Measurements from ENCODE around the gene NSD1. TPM values are rescaled to one million over a fixed set of nuclear protein-coding genes. Genes with fewer than 3 reads are reported as not detected.

Gene NSD1
- total and polyA plus RNA-seq, 10 of the 15 experiments (the other 5 are each of a cell fraction or from before 2014, with no cell fraction given): 7.0 to 57.9 (median 30.4) TPM

DNA sequence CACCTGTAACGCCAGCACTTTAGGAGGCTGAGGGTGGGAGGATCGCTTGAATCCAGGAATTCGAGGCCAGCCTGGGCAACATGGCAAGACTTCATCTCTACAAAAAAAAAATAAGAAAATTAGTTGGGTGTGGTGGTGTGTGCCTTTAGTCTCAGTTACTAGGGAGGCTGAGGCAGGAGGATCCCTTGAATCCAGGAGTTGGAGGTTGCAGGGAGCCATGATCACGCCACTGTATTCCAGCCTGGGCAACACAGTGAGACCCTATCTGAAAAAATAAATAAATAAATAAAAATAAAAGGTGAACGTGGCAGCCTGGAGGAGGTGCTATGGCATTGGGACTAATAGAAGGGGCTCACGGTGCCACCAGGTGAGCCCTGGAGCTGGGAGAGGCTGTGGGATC, 39.8 kb upstream of the NSD1 start:
- FAIRE-seq (no peak), DNase-seq (ENCODE audit: low read depth, low spot score) (no peak), ATAC-seq (no peak)
- intact Hi-C loops (cut with micrococcal nuclease; ENCODE audit: unreplicated experiment) (no loop called here), in situ Hi-C loops (cut with MboI) (no loop called here)
- ChIA-PET RAD21 (ENCODE audit: unreplicated experiment) (no interaction called here), SMC1A (ENCODE audit: uncharacterized antibody, unreplicated experiment) (no interaction called here), CTCF (no interaction called here), POLR2A (no interaction called here)
- Histone ChIP-seq H3K36me3 (ENCODE audit: control insufficient read depth in 2 of 2, insufficient read depth in 2 of 2, low read length in 1 of 2) (no peaks in the 10 kb centered on the region), H3K9ac (ENCODE audit: control insufficient read depth, insufficient read depth, low read length) (no peak overlapping the region), H2AFZ (ENCODE audit: control insufficient read depth, low read depth, low read length) (no peak overlapping the region), H3K27ac (ENCODE audit: control insufficient read depth, insufficient read depth) (no peak overlapping the region), H3K79me2 (ENCODE audit: control insufficient read depth, insufficient read depth, low read length) (no peaks in the 10 kb centered on the region), H3K27me3 (replicated peaks in 1 of 2; ENCODE audit: control insufficient read depth in 2 of 2, insufficient read depth in 2 of 2, low read length in 1 of 2) (no peaks in the 10 kb centered on the region; a peak in 1 of 4 replicates), H3K4me2 (ENCODE audit: control insufficient read depth, insufficient read depth) (no peak overlapping the region), H3K9me3 (replicated peaks; ENCODE audit: control insufficient read depth, insufficient read depth, low read length) (no peaks in the 10 kb centered on the region), H4K20me1 (ENCODE audit: control insufficient read depth, insufficient read depth) (no peaks in the 10 kb centered on the region), H3K4me1 (ENCODE audit: control insufficient read depth, insufficient read depth, low read length) (no peaks in the 10 kb centered on the region), H3K4me3 (no peak overlapping the region)
- TF ChIP-seq, protein P1, sequence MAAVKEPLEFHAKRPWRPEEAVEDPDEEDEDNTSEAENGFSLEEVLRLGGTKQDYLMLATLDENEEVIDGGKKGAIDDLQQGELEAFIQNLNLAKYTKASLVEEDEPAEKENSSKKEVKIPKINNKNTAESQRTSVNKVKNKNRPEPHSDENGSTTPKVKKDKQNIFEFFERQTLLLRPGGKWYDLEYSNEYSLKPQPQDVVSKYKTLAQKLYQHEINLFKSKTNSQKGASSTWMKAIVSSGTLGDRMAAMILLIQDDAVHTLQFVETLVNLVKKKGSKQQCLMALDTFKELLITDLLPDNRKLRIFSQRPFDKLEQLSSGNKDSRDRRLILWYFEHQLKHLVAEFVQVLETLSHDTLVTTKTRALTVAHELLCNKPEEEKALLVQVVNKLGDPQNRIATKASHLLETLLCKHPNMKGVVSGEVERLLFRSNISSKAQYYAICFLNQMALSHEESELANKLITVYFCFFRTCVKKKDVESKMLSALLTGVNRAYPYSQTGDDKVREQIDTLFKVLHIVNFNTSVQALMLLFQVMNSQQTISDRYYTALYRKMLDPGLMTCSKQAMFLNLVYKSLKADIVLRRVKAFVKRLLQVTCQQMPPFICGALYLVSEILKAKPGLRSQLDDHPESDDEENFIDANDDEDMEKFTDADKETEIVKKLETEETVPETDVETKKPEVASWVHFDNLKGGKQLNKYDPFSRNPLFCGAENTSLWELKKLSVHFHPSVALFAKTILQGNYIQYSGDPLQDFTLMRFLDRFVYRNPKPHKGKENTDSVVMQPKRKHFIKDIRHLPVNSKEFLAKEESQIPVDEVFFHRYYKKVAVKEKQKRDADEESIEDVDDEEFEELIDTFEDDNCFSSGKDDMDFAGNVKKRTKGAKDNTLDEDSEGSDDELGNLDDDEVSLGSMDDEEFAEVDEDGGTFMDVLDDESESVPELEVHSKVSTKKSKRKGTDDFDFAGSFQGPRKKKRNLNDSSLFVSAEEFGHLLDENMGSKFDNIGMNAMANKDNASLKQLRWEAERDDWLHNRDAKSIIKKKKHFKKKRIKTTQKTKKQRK (IDR thresholded peaks at IDR 0.05; ENCODE audit: low read depth, low read length): no peak
- TF ChIP-seq CBX5 (IDR thresholded peaks at IDR 0.05; ENCODE audit: low read depth) (no peak), ZZZ3 (IDR thresholded peaks at IDR 0.05; ENCODE audit: control insufficient read depth, insufficient read length, low read depth) (no peak), ATF7 (IDR thresholded peaks at IDR 0.05; ENCODE audit: low read depth) (no peak), EP300 (IDR thresholded peaks at IDR 0.05; ENCODE audit: borderline replicate concordance in 1 of 2, control insufficient read depth in 1 of 2, low read depth in 2 of 2, low read length in 2 of 2) (no peak), IKZF2 (IDR thresholded peaks at IDR 0.05) (no peak), SIN3A (IDR thresholded peaks at IDR 0.05; ENCODE audit: low read depth, low read length) (no peak), BHLHE40 (IDR thresholded peaks at IDR 0.05; ENCODE audit: borderline replicate concordance in 1 of 2, low read depth in 2 of 2, low read length in 1 of 2) (no peak), ZNF274 (IDR thresholded peaks at IDR 0.05; ENCODE audit: insufficient read depth, insufficient read length) (no peak), WRNIP1 (IDR thresholded peaks at IDR 0.05; ENCODE audit: borderline replicate concordance, low read depth, low read length) (no peak)
- TF ChIP-seq, protein P2, sequence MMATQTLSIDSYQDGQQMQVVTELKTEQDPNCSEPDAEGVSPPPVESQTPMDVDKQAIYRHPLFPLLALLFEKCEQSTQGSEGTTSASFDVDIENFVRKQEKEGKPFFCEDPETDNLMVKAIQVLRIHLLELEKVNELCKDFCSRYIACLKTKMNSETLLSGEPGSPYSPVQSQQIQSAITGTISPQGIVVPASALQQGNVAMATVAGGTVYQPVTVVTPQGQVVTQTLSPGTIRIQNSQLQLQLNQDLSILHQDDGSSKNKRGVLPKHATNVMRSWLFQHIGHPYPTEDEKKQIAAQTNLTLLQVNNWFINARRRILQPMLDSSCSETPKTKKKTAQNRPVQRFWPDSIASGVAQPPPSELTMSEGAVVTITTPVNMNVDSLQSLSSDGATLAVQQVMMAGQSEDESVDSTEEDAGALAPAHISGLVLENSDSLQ (IDR thresholded peaks at IDR 0.05): no peak
- TF ChIP-seq, protein P3, sequence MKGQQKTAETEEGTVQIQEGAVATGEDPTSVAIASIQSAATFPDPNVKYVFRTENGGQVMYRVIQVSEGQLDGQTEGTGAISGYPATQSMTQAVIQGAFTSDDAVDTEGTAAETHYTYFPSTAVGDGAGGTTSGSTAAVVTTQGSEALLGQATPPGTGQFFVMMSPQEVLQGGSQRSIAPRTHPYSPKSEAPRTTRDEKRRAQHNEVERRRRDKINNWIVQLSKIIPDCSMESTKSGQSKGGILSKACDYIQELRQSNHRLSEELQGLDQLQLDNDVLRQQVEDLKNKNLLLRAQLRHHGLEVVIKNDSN (IDR thresholded peaks at IDR 0.05; ENCODE audit: borderline replicate concordance, extremely low read length, insufficient read depth, low read depth, low read length): no peak
- WGBS (ENCODE audit: insufficient coverage, insufficient replicate concordance, low lambda C conversion rate, missing lambda C conversion rate): 60% methylated on average over 6 of the region's 6 CpGs
- no TSS peak for BruUV-seq (replicated peaks)
